ENCODE results near the gene UBE2D1.

- TF ChIP-seq CTCF (IDR thresholded peaks at IDR 0.05): peak; percentile 50
- TF ChIP-seq ZFX (IDR thresholded peaks at IDR 0.05; ENCODE audit: borderline replicate concordance): no peak
Measured at GRCh38 chr10:58414270-58415041, 79.7 kb downstream of the UBE2D1 start.

All from 22Rv1 (cell line).